GM12872 (cell line): ENCODE data around the gene KLK1.

Experiments used
- TF ChIP-seq, protein P1 (sequence below): IDR thresholded peaks from 3 replicates; pipeline ENCODE4 v1.5.1; 2011; ENCODE audit warnings: low read depth, mild to moderate bottlenecking, low read length, moderate library complexity; ENCODE audit not compliant: insufficient read depth

The KLK1 gene

DNA sequence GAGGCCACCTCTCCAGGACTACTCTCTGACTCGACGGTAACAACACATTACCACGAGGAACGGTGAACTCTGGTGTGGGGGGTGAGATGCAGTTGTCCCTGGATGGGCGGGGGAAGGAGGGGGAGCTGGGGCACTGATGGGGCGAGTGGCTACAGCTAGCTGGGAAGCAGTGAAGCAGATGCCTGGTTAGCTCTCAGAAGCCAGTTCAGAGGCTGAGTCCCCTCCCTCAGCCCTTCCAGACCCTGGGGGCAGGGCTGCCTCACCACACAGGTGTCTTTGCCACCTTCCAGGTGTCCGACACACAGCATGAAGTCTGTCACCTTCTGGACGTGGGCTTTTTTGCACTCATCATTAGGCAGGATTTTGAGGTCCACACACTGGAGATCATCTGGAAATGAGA, 4.0 kb downstream of the KLK1 start:
- TF ChIP-seq, protein P1, sequence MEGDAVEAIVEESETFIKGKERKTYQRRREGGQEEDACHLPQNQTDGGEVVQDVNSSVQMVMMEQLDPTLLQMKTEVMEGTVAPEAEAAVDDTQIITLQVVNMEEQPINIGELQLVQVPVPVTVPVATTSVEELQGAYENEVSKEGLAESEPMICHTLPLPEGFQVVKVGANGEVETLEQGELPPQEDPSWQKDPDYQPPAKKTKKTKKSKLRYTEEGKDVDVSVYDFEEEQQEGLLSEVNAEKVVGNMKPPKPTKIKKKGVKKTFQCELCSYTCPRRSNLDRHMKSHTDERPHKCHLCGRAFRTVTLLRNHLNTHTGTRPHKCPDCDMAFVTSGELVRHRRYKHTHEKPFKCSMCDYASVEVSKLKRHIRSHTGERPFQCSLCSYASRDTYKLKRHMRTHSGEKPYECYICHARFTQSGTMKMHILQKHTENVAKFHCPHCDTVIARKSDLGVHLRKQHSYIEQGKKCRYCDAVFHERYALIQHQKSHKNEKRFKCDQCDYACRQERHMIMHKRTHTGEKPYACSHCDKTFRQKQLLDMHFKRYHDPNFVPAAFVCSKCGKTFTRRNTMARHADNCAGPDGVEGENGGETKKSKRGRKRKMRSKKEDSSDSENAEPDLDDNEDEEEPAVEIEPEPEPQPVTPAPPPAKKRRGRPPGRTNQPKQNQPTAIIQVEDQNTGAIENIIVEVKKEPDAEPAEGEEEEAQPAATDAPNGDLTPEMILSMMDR = no peak

DNA sequence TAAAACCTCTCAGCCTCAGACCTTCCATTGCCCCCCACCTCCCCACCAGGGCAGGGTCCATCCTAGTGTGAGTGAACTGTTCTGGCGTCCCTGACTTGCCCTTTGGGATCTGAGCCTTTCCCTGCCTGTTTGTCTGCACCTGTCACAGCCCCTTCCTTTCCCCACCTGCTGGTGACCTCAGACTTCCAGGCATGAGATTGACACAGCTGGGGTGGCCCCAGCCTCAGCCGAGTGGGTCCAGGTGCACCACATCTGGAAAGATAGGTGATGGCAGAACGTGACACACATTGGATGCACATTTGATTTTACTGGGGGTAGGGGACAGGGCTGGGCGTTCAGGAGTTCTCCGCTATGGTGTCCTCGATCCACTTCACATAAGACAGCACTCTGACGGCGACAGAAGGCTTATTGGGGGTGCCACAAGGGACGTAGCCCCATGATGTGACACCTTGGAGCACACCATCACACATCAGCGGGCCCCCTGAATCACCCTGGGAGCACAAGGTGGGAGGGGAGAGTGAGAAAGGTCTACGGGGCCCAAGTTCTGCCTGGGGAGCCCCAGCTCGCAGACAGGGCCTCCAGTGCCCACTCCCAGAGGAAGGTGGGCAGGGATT, 4.6 kb downstream of the KLK1 start:
- TF ChIP-seq, protein P1 = no peak

DNA sequence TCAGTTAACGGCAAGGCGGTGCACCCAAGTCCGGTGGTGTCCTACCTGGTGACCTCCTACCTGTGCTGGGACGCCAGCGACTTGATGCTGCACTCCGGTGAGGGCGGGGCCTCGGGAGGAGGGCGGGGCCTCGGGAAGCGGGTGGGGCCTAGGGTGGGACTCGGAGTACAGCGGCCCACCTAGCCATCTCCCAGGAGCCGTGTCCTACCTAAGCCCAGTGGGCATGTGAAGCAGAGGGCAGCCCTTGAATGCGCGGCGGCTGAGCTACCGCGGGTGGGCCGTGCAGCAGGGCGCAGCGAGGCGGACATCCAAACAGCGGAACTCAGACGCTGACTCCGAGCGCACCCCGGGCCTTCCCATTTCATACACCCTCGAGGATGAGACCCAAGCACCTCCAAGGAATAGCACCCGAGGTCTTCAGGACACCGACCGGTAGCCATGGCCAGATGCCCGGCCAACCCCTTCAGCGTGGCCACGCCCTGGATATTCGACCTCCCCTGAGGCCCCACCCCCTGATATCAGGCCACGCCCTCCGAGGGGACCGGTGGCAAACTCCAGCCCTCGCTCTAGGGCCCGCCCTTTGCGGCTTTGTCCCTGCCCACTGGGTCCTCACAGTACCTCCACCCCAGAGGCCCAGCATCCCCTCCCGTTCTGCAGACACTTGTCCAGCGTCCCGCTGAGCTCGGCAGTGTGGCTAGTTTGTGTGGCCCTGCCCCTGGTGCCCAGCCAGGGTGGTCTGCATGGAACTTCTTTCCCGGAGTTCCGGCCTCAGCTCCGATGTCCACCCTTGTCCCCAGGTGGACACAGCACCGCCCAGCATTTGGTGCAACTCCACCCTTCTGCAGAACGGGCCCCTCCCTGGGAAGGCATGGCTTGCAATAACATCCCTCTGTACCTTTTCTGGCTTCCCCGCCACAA, 5.4 kb downstream of the KLK1 start:
- TF ChIP-seq, protein P1 = no peak

DNA sequence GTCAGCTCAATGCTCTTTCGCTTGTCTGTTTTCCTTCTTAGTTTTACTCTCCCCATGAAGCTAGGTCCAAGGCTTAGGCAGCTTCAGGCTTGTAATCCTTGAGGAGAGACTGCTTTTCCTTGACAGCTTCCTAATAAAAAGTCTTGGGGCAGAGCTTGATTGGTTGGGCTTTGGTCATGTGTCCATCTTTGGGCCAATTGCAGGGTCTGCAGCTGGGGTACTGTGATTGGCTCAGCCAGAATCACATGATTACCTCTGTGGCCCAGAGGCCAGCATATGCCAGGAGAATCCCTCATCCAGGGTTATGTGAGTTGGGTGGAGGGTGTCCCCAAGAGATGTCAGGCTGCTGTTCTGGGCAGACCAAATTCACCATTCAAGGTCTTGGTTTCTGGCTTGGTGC, 8.1 kb downstream of the KLK1 start:
- TF ChIP-seq, protein P1 = no peak

DNA sequence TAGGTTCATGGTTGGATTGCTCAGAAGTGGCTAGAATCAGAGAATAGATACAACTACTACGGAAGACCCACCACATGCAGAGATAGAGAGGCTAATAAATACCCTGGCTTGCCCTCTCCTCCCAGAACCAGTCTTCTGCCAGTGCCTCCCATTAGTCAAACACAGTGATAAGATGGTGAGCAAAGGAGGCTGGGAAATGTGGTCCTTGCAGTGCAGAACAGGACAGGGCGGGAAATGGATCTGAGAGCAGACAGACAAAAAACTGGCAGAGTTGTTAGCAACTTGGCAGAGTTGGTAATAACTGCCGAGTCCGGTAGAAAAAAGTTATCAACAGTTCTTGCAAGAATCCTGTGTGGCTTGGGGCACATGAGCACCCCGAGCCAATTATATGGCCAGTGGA, 8.7 kb downstream of the KLK1 start:
- TF ChIP-seq, protein P1 = no peak

DNA sequence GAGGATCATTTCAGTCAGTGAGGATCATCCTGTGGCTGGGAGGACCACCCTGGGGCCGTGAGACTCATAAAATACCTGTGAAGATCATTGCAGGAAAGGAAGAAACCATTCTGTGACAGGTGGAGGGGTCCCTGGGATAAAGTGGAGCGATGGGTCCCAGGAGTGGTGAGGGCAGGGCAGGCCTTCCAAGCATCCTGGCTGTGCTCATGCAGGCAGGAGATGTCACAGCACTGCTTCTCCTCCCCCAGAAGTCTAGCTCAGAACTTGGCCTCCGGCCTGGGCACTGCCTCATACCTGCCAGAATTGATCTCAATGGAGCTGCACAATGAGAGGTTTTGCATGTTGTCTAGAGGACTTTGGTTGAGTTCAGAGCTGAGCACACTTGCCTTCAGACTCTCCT, 11.1 kb downstream of the KLK1 start:
- TF ChIP-seq, protein P1 = no peak

DNA sequence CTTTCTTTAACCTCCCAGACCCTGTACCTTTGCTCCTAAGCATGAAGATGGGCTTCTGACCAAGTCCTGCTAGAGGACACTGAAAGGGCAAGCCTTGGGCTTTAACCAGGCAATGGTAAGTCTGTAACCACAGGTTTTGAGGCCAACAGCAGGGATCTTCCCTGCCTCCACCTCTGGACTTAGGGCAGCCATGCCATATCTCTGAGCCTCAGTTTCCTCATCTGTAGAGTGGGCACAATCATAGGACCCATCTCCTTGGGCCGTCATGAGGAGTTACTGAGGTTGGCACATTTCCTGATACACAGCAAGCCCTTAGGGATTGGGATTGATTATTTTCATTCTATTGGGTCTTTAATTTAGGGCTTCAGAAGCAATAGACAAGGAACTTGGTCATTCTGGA, 14.7 kb downstream of the KLK1 start:
- TF ChIP-seq, protein P1 = no peak
